Adrenal gland (tissue), 12 donors: ENCODE results near the gene ID2. TPM values are rescaled to one million over a fixed set of nuclear protein-coding genes. Genes with fewer than 3 reads are reported as not detected.
A peak's percentile ranks its signal among the peaks of the same experiment; 100 is the strongest.

Experiments
- DNase-seq, 7 donors: peaks; one replicate each; pipeline ENCODE4 v3.0.0-alpha.2; 2019 to 2020
- H3K27ac ChIP-seq, 5 donors: fragments of 200-600 bp; sonication (generic) in 4 of 5; 1 replicate in 3 of 5; 2 replicates in 2 of 5; pipeline versions ENCODE4 v1.5.1 to v1.8.0; 2016 to 2020; ENCODE audit warnings: mild to moderate bottlenecking in 1 of 5
- H3K27me3 ChIP-seq: fragments of 200-600 bp; 2 replicates; pipeline ENCODE4 v1.8.0; 2021
- H3K36me3 ChIP-seq, 2 donors: fragments of 200-600 bp; replicated peaks in 1 of 2; 1 replicate in 1 of 2; 2 replicates in 1 of 2; pipeline versions ENCODE4 v1.5.1 to v1.8.0; 2018 to 2022
- H3K4me1 ChIP-seq, 2 donors: fragments of 200-600 bp; replicated peaks in 1 of 2; 1 replicate in 1 of 2; 2 replicates in 1 of 2; pipeline versions ENCODE4 v1.5.1 to v1.8.0; 2018 to 2021
- H3K4me3 ChIP-seq, 4 donors: fragments of 200-600 bp; sonication (generic) in 3 of 4; one replicate each; pipeline ENCODE4 v1.5.1; 2016 to 2018
- H3K9me3 ChIP-seq, 3 donors: fragments of 200-600 bp; sonication (generic) in 1 of 3; replicated peaks in 1 of 3; 1 replicate in 2 of 3; 2 replicates in 1 of 3; pipeline versions ENCODE4 v1.5.1 to v1.8.0; 2016 to 2021
- CTCF ChIP-seq, 6 experiments: fragments of 450-650 bp in 4 of 6; fragments of 200-600 bp in 2 of 6; sonication (generic) in 1 of 6; IDR thresholded peaks; 1 replicate in 5 of 6; 2 replicates in 1 of 6; pipeline versions ENCODE4 v1.5.1 to v1.8.0; 2016 to 2021; ENCODE audit warnings: antibody characterized with exemption in 6 of 6, mild to moderate bottlenecking in 2 of 6, moderate library complexity in 1 of 6
- POLR2A ChIP-seq, 2 donors: fragments of 450-650 bp; IDR thresholded peaks; one replicate each; pipeline ENCODE4 v1.6.1; 2017; ENCODE audit warnings: antibody characterized with exemption in 2 of 2, mild to moderate bottlenecking in 2 of 2, moderate library complexity in 1 of 2
- WGBS, 4 donors: extraction: QIAGEN DNeasy Blood & Tissue Kit in 2 of 4; methylation state at CpG; one replicate each; pipeline versions ENCODE4 v1.1.5 to v1.1.7; 2013 to 2017; 5-methylcytosine and 5-hydroxymethylcytosine counted together
- intact Hi-C, 2 donors: fragments of 100-400 bp; cut with DNase I; formaldehyde crosslinking; loops; one replicate each; pipeline versions ENCODE4 v1.14.1 to v1.15.0; 2022 to 2023
- polyA plus RNA-seq, 3 donors: library from polyadenylated mRNA; stranded (reverse); fragments of 200-250 nt in 2 of 3; fragments of 350-450 nt in 1 of 3; fragmentation: Illumina TruSeq in 1 of 3; extraction: RNeasy Lipid Tissue Mini Kit (QIAGEN cat#74804) in 1 of 3; gene quantifications; one replicate each; pipeline ENCODE4 v1.2.3, GENCODE V29; 2013 to 2014
- total RNA-seq, 9 donors: library from RNA; depleted of rRNA in 4 of 9; stranded (reverse); fragments of >200 nt in 4 of 9; fragments of 120-200 nt in 1 of 9; fragmentation: NEBNext Ultra II Directional in 1 of 9; extraction: Animal tissue kit (Norgen Biotek cat#: 25700) in 1 of 9; gene quantifications; one replicate each; pipeline versions ENCODE4 v1.1.0 to v1.2.4, GENCODE V29; 2013 to 2023
- donor health status: healthy with polysubstance abuse.
- donor health status: Bipolar disorder and iron deficiency.
- donor health status: DM: yes; HTN: yes; CAD: no.
- donor health status: DM: no; HTN: no; CAD: no.
- donor health status: DM: no; HTN: no; CAD: no.
- donor health status: DM: yes; HTN: yes; CAD: no.

Gene ID2
- total and polyA plus RNA-seq, 12 donors: 80.7 to 468 (median 132) TPM

DNA sequence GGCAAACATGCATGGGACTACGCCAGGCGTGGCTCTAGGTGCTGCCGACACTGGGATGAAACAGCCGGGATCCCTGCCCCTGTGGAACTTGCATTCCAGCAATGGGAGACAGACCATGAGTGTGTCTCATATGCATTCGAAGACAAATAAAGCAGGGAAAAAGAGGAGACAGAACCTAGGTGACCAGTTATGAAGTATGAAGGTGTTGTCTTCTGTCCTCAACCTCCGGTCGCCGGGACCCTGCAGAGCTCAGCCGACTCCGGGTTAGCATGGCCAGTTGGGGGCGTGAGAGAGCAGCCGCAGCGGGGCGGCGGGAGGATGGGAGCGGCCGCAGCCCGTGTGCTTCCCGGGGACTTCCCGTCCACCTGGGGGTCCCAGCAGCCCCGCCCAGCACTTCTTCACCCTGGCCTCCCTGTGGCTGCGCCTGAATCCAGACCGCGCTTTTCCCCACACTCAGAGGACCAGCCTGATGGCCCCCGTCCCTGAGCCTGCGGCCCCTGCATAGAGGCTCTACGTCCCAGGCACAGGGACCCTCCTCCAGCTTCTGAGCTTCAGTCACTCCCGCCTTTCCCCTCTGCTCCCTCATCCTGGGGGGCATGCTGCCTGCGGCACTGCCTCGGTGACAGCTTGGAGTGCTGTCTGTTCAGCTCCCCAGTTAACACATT lies 11.4 kb downstream of the ID2 start:
- WGBS, 4 donors: 24 to 42% (median 33%) methylated on average over 26 to 30 of the region's 30 CpGs
- H3K27ac ChIP-seq: peak overlapping the region in 1 of 5 donors; percentile 52
- H3K27me3 ChIP-seq: no peaks in the 10 kb centered on the region
- TF ChIP-seq CTCF (IDR thresholded peaks at IDR 0.05) (peak; percentile 20 to 67 (median 42)), POLR2A (IDR thresholded peaks at IDR 0.05) (no peak)
- DNase-seq: peak in 5 of 7 donors; percentile 31 to 59 (median 46)
- intact Hi-C loops: loop anchor here in 1 of 2 donors (10.0 kb wide), 1 partner anchor 62 kb away; no protein-coding TSS in a partner anchor
- peak overlapping the region in 1 of 4 donors; percentile 41 for H3K4me3 ChIP-seq
- H3K4me1 ChIP-seq: peaks cover 10 to 14% of the 10 kb centered on the region in 2 donors
- no peaks in the 10 kb centered on the region for H3K9me3 ChIP-seq
- H3K36me3 ChIP-seq: no peaks in the 10 kb centered on the region

DNA sequence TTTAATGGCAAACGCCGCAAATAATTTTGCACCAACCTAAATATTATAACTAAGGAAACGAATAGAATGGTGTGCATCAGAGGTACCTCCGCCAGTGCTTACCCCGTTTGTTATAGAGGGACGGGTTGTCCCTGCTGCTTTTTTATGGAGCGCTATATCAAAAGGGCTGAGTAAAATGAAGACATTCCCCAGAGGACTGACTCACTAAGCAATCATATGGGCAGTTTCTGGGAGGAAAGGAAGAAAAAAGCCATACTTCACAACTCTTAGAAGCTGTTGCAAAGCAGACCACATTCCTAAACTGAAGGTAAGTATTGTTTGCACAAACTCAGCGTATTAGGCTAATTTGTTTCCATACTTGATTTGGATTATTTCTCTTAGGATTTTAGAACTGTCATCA lies 12.9 kb downstream of the ID2 start:
- H3K27ac ChIP-seq: no peak overlapping the region
- peaks cover 10 to 14% of the 10 kb centered on the region in 2 donors for H3K4me1 ChIP-seq
- no peak overlapping the region for H3K4me3 ChIP-seq
- no peaks in the 10 kb centered on the region for H3K9me3 ChIP-seq
- no peak for DNase-seq
- H3K36me3 ChIP-seq: no peaks in the 10 kb centered on the region
- intact Hi-C loops: loop anchor here in 1 of 2 donors (10.0 kb wide), 1 partner anchor 60 kb away; no protein-coding TSS in a partner anchor
- no peaks in the 10 kb centered on the region for H3K27me3 ChIP-seq
- TF ChIP-seq CTCF (IDR thresholded peaks at IDR 0.05): no peak
- TF ChIP-seq POLR2A (IDR thresholded peaks at IDR 0.05): no peak
- WGBS, 4 donors: 93 to 94% (median 94%) methylated on average over 8 of the region's 8 CpGs

GRCh38 chr2:8697190-8697589 lies 15.3 kb downstream of the ID2 start:
- Histone ChIP-seq H3K27ac (no peak overlapping the region), H3K4me3 (no peak overlapping the region), H3K27me3 (no peaks in the 10 kb centered on the region), H3K36me3 (no peaks in the 10 kb centered on the region), H3K9me3 (no peaks in the 10 kb centered on the region), H3K4me1 (peaks cover 10 to 14% of the 10 kb centered on the region in 2 donors)
- DNase-seq: no peak
- 86 to 93% (median 90%) methylated on average over 5 of the region's 5 CpGs for WGBS, 4 donors
- TF ChIP-seq POLR2A (IDR thresholded peaks at IDR 0.05) (no peak), CTCF (IDR thresholded peaks at IDR 0.05) (no peak)
- intact Hi-C loops: loop anchor here in 1 of 2 donors (10.0 kb wide), 1 partner anchor 58 kb away; no protein-coding TSS in a partner anchor

GRCh38 chr2:8699839-8700238 lies 18.0 kb downstream of the ID2 start:
- Histone ChIP-seq H3K4me1 (no peaks in the 10 kb centered on the region), H3K36me3 (no peaks in the 10 kb centered on the region), H3K9me3 (no peaks in the 10 kb centered on the region), H3K27me3 (no peaks in the 10 kb centered on the region), H3K4me3 (no peak overlapping the region), H3K27ac (no peak overlapping the region)
- WGBS, 4 donors: 89 to 94% (median 91%) methylated on average over 7 of the region's 7 CpGs
- no peak for DNase-seq
- TF ChIP-seq POLR2A (IDR thresholded peaks at IDR 0.05) (no peak), CTCF (IDR thresholded peaks at IDR 0.05) (no peak)
- intact Hi-C loops: loop anchor here in 1 of 2 donors (10.0 kb wide), 1 partner anchor 55 kb away; no protein-coding TSS in a partner anchor
